Subcutaneous abdominal adipose tissue (tissue), 5 donors: ENCODE data around the gene ASMTL.
"Not testable (repeated sequence)": the region's sequence is repeated elsewhere in the genome, so short reads cannot be mapped to it uniquely, and the experiment has no call there.

Experiments used
- H3K27ac ChIP-seq: one replicate; pipeline ENCODE4 v1.7.0; 2013; ENCODE audit warnings: low read depth, mild to moderate bottlenecking, inconsistent platforms, low read length, moderate library complexity
- H3K27me3 ChIP-seq, 5 donors: one replicate each; pipeline ENCODE4 v1.7.0; 2013; ENCODE audit warnings: low read length in 5 of 5, inconsistent platforms in 1 of 5; ENCODE audit not compliant: control insufficient read depth in 5 of 5, insufficient read depth in 4 of 5
- H3K36me3 ChIP-seq, 5 donors: one replicate each; pipeline ENCODE4 v1.7.0; 2013; ENCODE audit warnings: low read length in 5 of 5; ENCODE audit not compliant: control insufficient read depth in 5 of 5, insufficient read depth in 5 of 5
- H3K4me1 ChIP-seq, 5 donors: one replicate each; pipeline ENCODE4 v1.7.0; 2013; ENCODE audit warnings: low read length in 5 of 5, mild to moderate bottlenecking in 3 of 5, moderate library complexity in 1 of 5; ENCODE audit not compliant: control insufficient read depth in 5 of 5, insufficient read depth in 5 of 5
- H3K4me3 ChIP-seq, 5 donors: one replicate each; pipeline ENCODE4 v1.7.0; 2013; ENCODE audit warnings: low read length in 5 of 5, low read depth in 1 of 5
- H3K9ac ChIP-seq, 5 donors: one replicate each; pipeline ENCODE4 v1.7.0; 2013; ENCODE audit warnings: low read length in 5 of 5, mild to moderate bottlenecking in 4 of 5, moderate library complexity in 3 of 5
- H3K9me3 ChIP-seq, 5 donors: one replicate each; pipeline ENCODE4 v1.7.0; 2013; ENCODE audit warnings: low read length in 5 of 5; ENCODE audit not compliant: control insufficient read depth in 5 of 5
- donor health status: healthy.
- donor health status: healthy.
- donor health status: healthy.
- donor health status: healthy.
- donor health status: healthy.

The ASMTL gene

GRCh38 chrX:1440506-1440905, 12.2 kb downstream of the ASMTL start:
- no peak overlapping the region for H3K4me3 ChIP-seq
- H3K27ac ChIP-seq = no peak overlapping the region
- peaks cover 0 to 35% (median 26%) of the 10 kb centered on the region in 5 donors for H3K36me3 ChIP-seq
- H3K9ac ChIP-seq = no peak overlapping the region
- H3K27me3 ChIP-seq = no peaks in the 10 kb centered on the region
- no peaks in the 10 kb centered on the region for H3K4me1 ChIP-seq
- peaks cover 0 to 10% (median 0%) of the 10 kb centered on the region in 5 donors for H3K9me3 ChIP-seq

GRCh38 chrX:1435241-1435895, 17.3 kb downstream of the ASMTL start:
- H3K4me3 ChIP-seq = no peak overlapping the region
- H3K27ac ChIP-seq = no peak overlapping the region
- H3K4me1 ChIP-seq = peaks cover 0 to 1% (median 0%) of the 10 kb centered on the region in 5 donors
- H3K36me3 ChIP-seq = peaks cover 0 to 53% (median 43%) of the 10 kb centered on the region in 5 donors
- H3K9ac ChIP-seq = no peak overlapping the region
- H3K9me3 ChIP-seq = no peaks in the 10 kb centered on the region
- no peaks in the 10 kb centered on the region for H3K27me3 ChIP-seq

GRCh38 chrX:1434871-1435240, 17.9 kb downstream of the ASMTL start:
- Histone ChIP-seq H3K9ac (no peak overlapping the region), H3K27me3 (no peaks in the 10 kb centered on the region), H3K36me3 (peaks cover 0 to 53% (median 43%) of the 10 kb centered on the region in 5 donors), H3K4me3 (no peak overlapping the region), H3K27ac (no peak overlapping the region), H3K9me3 (no peaks in the 10 kb centered on the region), H3K4me1 (peaks cover 0 to 1% (median 0%) of the 10 kb centered on the region in 5 donors)

GRCh38 chrX:1433646-1434357, 18.9 kb downstream of the ASMTL start:
- Histone ChIP-seq H3K9ac (no peak overlapping the region), H3K27me3 (no peaks in the 10 kb centered on the region), H3K27ac (no peak overlapping the region), H3K36me3 (peaks cover 0 to 51% (median 39%) of the 10 kb centered on the region in 5 donors), H3K4me1 (peaks cover 0 to 1% (median 0%) of the 10 kb centered on the region in 5 donors), H3K4me3 (no peak overlapping the region), H3K9me3 (no peaks in the 10 kb centered on the region)

- no peak overlapping the region for H3K9ac ChIP-seq
- H3K9me3 ChIP-seq = no peaks in the 10 kb centered on the region
- no peak overlapping the region for H3K27ac ChIP-seq
- H3K4me3 ChIP-seq = no peak overlapping the region
- peaks cover 0 to 1% (median 0%) of the 10 kb centered on the region in 5 donors for H3K4me1 ChIP-seq
- H3K27me3 ChIP-seq = no peaks in the 10 kb centered on the region
- H3K36me3 ChIP-seq = peaks cover 0 to 48% (median 38%) of the 10 kb centered on the region in 5 donors
These were observed 22.3 kb downstream of the ASMTL start for GRCh38 chrX:1430451-1430850.

- H3K9me3 ChIP-seq = peaks cover 0 to 6% (median under 1%) of the 10 kb centered on the region in 5 donors
- H3K27me3 ChIP-seq = no peaks in the 10 kb centered on the region
- no peak overlapping the region for H3K9ac ChIP-seq
- H3K27ac ChIP-seq = no peak overlapping the region
- H3K4me1 ChIP-seq = no peaks in the 10 kb centered on the region
- H3K4me3 ChIP-seq = no peak overlapping the region
- H3K36me3 ChIP-seq = peaks cover 0 to 50% (median 37%) of the 10 kb centered on the region in 5 donors
These were observed 25.0 kb downstream of the ASMTL start for GRCh38 chrX:1427756-1428155.

- not testable (repeated sequence) for H3K27me3 ChIP-seq, H3K9ac ChIP-seq, H3K4me1 ChIP-seq, H3K4me3 ChIP-seq, H3K27ac ChIP-seq
- peaks cover 0 to 20% (median 12%) of the 10 kb centered on the region in 5 donors for H3K9me3 ChIP-seq
- H3K36me3 ChIP-seq = peaks cover 0 to 57% (median 42%) of the 10 kb centered on the region in 5 donors
These were observed 26.4 kb downstream of the ASMTL start for GRCh38 chrX:1426321-1426720.

GRCh38 chrX:1425381-1425780, 27.3 kb downstream of the ASMTL start:
- Histone ChIP-seq H3K36me3 (peaks cover 0 to 63% (median 43%) of the 10 kb centered on the region in 5 donors), H3K4me1 (no peaks in the 10 kb centered on the region), H3K27me3 (no peaks in the 10 kb centered on the region), H3K4me3 (no peak overlapping the region), H3K27ac (no peak overlapping the region), H3K9ac (no peak overlapping the region), H3K9me3 (peaks cover 0 to 20% (median 12%) of the 10 kb centered on the region in 5 donors)

GRCh38 chrX:1424147-1424851, 28.4 kb downstream of the ASMTL start:
- no peak overlapping the region for H3K9ac ChIP-seq
- H3K36me3 ChIP-seq = peaks cover 0 to 67% (median 44%) of the 10 kb centered on the region in 5 donors
- no peaks in the 10 kb centered on the region for H3K4me1 ChIP-seq
- H3K4me3 ChIP-seq = no peak overlapping the region
- no peaks in the 10 kb centered on the region for H3K27me3 ChIP-seq
- no peak overlapping the region for H3K27ac ChIP-seq
- peaks cover 0 to 20% (median 12%) of the 10 kb centered on the region in 5 donors for H3K9me3 ChIP-seq

GRCh38 chrX:1423215-1423614, 29.5 kb downstream of the ASMTL start:
- peaks cover 0 to 77% (median 53%) of the 10 kb centered on the region in 5 donors for H3K36me3 ChIP-seq
- no peak overlapping the region for H3K4me3 ChIP-seq
- H3K4me1 ChIP-seq = no peaks in the 10 kb centered on the region

More at GRCh38 chrX:1423215-1423614, 29.5 kb downstream of the ASMTL start:
- Histone ChIP-seq H3K27me3 (no peaks in the 10 kb centered on the region), H3K9ac (no peak overlapping the region), H3K27ac (no peak overlapping the region), H3K9me3 (peaks cover 0 to 25% (median 12%) of the 10 kb centered on the region in 5 donors)
